HG03378 (cell line): ENCODE data around the gene NBPF3.
"Not testable (repeated sequence)": the region's sequence is repeated elsewhere in the genome, so short reads cannot be mapped to it uniquely, and the experiment has no call there.

Source experiments
- ATAC-seq: cut with Tn5 transposase; IDR thresholded peaks from one replicate; pipeline ENCODE4 v1.9.1; 2021; ENCODE audit warnings: mild to moderate bottlenecking, moderate library complexity; ENCODE audit not compliant: unreplicated experiment

The NBPF3 gene

GRCh38 chr1:21517660-21518480 lies 77.9 kb downstream of the NBPF3 start:
- ATAC-seq: no peak

GRCh38 chr1:21518774-21519455 lies 79.0 kb downstream of the NBPF3 start:
- no peak for ATAC-seq

GRCh38 chr1:21519486-21520070 lies 79.6 kb downstream of the NBPF3 start:
- ATAC-seq: not testable (repeated sequence)

DNA sequence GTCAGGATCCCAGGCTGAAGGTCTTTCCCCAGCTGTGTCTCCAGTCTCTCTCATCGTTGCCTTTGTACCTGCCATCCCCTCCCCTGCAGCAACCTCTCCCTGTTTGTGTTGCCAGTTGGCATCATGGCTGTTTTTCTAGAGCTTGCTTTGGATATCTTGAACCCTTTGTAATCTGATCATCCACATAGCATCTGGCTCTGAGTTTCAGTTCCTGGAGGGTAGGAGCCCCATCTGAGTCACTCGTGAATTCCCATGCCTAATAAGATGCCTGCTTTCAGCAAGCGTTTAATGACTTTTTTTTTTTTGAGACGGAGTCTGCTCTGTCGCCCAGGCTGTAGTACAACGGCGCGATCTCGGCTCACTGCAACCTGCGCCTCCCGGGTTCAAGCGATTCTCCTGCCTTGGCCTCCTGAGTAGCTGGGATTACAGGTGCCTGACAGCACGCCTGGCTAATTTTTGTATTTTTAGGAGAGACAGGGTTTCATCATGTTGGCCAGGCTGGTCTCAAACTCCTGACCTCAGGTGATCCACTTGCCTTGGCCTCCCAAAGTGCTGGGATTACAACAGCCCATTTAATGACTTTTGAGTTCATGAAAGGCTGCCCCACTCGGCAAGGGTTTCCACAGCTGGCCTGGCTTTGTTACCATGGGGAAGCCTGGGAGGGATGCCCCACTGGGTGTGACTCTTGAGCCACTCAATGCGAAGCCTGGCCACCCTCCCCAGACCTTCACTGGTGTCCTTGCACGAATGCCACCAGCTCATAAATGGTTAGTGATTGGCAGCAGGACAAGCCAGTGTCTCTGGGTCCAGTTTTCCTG lies 81.2 kb downstream of the NBPF3 start:
- no peak for ATAC-seq

GRCh38 chr1:21521717-21522060 lies 81.8 kb downstream of the NBPF3 start:
- no peak for ATAC-seq

DNA sequence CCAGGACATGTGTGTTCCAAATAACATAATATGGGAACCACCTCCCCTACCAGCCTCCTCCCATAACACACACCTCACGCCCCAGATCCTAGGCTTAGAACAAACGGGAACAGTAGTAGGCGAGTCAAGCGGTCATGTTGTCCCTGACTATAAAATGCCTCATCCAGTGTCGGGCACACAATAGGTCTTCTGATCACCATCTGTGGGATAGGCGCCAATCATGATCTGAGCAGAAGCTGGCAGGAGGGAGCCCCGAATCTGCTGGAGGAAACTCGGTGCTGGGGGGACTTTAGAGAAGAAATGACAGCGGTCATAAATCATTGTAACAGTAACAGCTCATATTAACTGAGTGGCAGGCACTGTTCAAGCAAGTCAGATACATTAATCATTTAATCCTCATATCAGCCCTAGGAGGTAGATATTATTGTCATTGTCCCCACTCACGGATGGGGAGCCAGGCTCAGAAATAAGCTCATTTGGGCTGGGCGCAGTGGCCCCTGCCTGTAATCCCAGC lies 82.6 kb downstream of the NBPF3 start:
- ATAC-seq: no peak

DNA sequence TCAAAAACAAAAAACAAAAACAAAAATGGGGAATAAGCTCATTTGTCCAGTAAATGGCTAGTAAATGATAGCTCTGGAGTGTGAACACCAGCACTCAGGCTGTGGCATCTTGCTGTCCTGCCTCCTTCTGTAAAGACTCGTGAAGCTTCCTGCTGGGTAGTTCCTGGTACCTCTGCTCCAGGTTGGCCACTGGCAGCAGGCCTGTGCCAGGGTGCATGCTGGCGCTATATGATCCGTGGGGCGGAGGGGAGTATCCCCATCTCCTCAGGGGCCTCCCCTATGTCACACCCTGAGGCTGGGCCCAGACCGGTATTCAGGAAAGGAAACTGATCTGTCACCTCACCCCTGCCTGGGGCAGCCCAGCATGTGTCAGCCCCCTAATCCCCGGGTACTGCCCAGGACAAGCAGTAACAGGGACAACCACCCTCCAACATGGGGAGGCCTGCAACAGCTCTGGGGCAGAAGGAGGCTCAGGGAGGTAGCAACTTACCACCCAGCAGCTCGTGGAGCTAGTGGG lies 83.4 kb downstream of the NBPF3 start:
- ATAC-seq: no peak

DNA sequence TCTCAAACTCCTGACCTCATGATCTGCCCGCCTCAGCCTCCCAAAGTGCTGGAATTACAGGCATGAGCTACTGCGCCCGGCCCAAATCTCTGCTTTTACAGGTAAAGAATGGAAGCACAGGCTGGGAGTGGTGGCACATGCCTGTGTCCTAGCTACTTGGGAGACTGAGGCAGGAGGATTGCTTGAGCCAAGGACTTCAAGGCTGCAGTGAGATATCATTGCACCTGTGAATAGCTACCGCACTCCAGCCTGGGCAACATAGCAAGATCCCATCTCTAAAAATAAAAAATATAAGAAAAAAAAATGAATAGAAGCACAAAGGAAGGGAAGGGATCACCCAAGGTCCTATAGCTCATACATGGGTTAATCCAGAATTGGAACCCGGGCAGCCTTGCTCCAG lies 84.3 kb downstream of the NBPF3 start:
- no peak for ATAC-seq

DNA sequence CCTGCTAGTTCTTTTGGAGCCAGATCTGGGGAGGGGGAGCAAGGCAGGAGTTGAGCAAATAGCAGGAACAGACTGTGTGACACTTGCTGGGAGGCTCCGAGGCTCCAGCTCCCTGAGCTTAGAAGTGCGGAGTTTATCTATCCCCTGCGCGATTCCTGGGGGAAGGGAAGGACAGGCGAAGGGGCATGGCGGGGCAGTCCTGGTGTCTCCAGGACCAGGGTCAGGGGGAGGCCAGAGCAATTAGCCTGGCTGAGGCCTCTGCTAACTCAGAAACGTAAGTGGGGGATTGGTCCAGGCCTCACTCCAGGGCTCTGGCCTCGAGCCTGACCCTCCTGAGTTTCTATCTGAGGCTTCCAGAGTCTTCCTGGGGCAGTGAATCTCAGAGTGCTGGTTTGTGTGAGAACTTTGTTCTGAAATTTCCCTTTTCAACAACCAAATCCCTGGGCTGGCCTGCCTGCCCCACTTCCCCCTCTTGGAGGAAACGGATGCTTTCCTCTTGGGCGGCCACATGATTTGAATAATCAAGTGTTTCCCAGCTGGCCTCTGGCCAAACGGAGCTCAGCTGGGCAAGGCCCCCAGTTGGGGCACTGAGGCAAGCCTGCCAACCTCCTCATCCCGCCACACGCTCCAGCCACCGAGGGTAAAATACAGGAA lies 84.9 kb downstream of the NBPF3 start:
- no peak for ATAC-seq

DNA sequence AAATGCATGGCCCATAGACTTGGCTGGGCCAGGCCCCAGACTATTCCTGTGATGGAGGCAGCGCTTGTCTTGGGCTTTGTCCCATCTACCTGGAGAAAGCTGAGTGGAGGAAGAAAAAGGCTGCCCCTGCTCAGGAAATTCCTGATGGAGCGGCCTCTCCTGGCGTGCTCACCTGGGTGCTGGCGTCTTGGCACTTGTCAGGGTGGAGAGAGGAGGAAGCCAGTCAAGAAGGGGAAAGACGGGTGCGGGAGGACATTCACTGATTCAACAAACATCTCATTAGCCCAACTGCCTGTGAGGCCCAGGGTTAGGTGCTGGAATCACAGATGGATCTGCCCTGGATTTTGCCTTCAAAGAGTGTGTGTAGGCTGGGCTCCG lies 85.4 kb downstream of the NBPF3 start:
- ATAC-seq: no peak

GRCh38 chr1:21526441-21526840 lies 86.5 kb downstream of the NBPF3 start:
- no peak for ATAC-seq

- no peak for ATAC-seq
Observed at GRCh38 chr1:21530368-21531016, 90.6 kb downstream of the NBPF3 start.

GRCh38 chr1:21531241-21531640 lies 91.3 kb downstream of the NBPF3 start:
- ATAC-seq: no peak

- ATAC-seq: no peak
Observed at GRCh38 chr1:21532496-21532895, 92.6 kb downstream of the NBPF3 start.

DNA sequence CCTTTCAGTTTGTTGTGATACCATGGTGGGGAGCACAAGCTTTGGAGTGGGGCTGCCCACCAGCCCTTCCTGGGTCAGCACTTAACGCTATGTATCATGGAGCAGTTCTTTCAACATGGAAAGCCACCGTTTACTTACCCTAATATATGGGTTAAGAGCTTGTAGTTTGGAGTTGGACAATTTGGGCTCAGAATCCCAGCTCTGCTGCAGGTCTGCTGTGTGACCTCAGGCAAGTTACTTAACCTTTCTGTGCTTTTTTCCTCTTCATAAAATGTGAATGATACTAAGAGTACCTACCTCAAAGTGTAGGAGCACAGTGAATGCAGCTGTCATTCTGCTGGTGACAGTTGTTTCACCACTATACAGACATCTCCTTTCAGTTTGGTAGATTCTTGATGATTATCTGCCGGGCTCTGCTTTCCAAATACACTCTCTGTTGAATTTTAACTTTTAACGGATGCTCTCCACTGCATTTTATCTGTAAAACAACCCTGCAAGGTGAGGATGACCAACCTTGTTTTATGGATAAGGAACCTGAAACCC lies 93.1 kb downstream of the NBPF3 start:
- no peak for ATAC-seq

DNA sequence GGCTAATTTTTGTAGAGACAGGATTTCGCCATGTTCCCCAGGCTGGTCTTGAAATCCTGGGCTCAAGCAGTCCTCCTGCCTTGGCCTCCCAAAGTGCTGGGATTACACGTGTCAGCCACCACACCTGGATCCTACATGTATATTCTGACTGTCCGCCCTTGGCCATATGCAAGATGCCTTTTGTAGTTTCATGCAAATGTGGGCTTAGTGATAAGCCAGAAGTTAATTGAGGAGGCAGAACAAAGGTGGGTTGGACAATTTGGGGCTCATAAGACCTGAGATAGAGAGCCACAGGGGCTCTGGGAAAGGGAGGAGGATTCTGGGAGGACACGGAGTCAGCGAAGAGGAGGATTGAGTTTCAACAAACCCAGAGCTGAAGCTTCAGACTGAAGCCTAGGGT lies 94.2 kb downstream of the NBPF3 start:
- ATAC-seq: no peak
